SK-N-SH (cell line): Measurements from ENCODE around the gene ACKR3. TPM values are rescaled to one million over a fixed set of nuclear protein-coding genes. Genes with fewer than 3 reads are reported as not detected.

ENCODE experiments used
- CTCF ChIA-PET: fragments of 300-600, 350-600 bp; formaldehyde crosslinking; extraction: SDS; loops from one replicate; lab custom pipeline; 2021; lab: Yijun Ruan, JAX
- POLR2A ChIA-PET: fragments of 350-600 bp; sonication (Branson Sonifier 250); formaldehyde crosslinking; extraction: SDS; loops from one replicate; lab custom pipeline; 2020; ENCODE audit warnings: antibody characterized with exemption, inconsistent platforms; lab: Yijun Ruan, JAX
- DNase-seq: peaks from one replicate; pipeline ENCODE4 v3.0.0; 2012
- H2AFZ ChIP-seq: fragments of 200-600 bp; sonication (generic); 2 replicates; pipeline ENCODE4 v1.8.1; 2016; ENCODE audit warnings: antibody characterized with exemption, mild to moderate bottlenecking, low read depth
- H3F3A ChIP-seq: fragments of 200-600 bp; sonication (generic); replicated peaks from 2 replicates; pipeline ENCODE3; 2016; ENCODE audit warnings: antibody characterized with exemption, mild to moderate bottlenecking; ENCODE audit not compliant: insufficient read depth
- H3K27ac ChIP-seq, 2 experiments: fragments of 200-500 bp in 1 of 2; fragments of 200-600 bp in 1 of 2; sonication (Bioruptor generic) in 1 of 2; sonication (generic), shearing (Covaris generic) in 1 of 2; 2 replicates each; pipeline versions ENCODE4 v1.5.1 to v1.6.1; 2014 to 2016; ENCODE audit warnings: low read depth in 2 of 2, inconsistent platforms in 1 of 2, low read length in 1 of 2, mild to moderate bottlenecking in 1 of 2, mixed read lengths in 1 of 2
- H3K27me3 ChIP-seq: fragments of 200-600 bp; sonication (generic), shearing (Covaris generic); 2 replicates; pipeline ENCODE4 v1.6.1; 2016; ENCODE audit warnings: mixed run types; ENCODE audit not compliant: insufficient read depth
- H3K36me3 ChIP-seq, 2 experiments: fragments of 200-500 bp in 1 of 2; fragments of 200-600 bp in 1 of 2; sonication (Bioruptor generic) in 1 of 2; sonication (generic) in 1 of 2; replicated peaks in 1 of 2; 2 replicates each; pipeline versions ENCODE3 to v1.5.1; 2014 to 2016; ENCODE audit warnings: low read length in 1 of 2, mild to moderate bottlenecking in 1 of 2; ENCODE audit not compliant: insufficient read depth in 2 of 2, control insufficient read depth in 1 of 2
- H3K4me1 ChIP-seq, 2 experiments: fragments of 200-500 bp in 1 of 2; fragments of 200-600 bp in 1 of 2; sonication (Bioruptor generic) in 1 of 2; sonication (generic), shearing (Covaris generic) in 1 of 2; 2 replicates each; pipeline versions ENCODE4 v1.5.1 to v1.6.1; 2014 to 2016; ENCODE audit warnings: low read depth in 1 of 2, low read length in 1 of 2, mixed run types in 1 of 2; ENCODE audit not compliant: insufficient read depth in 2 of 2, control insufficient read depth in 1 of 2
- H3K4me2 ChIP-seq: fragments of 200-600 bp; sonication (generic), shearing (Covaris generic); 2 replicates; pipeline ENCODE4 v1.6.1; 2017; ENCODE audit warnings: mixed run types
- H3K4me3 ChIP-seq, 2 experiments: fragments of 200-500 bp in 1 of 2; fragments of 200-600 bp in 1 of 2; sonication (Bioruptor generic) in 1 of 2; sonication (generic), shearing (Covaris generic) in 1 of 2; 2 replicates each; pipeline versions ENCODE4 v1.5.1 to v1.8.1; 2014 to 2016; ENCODE audit warnings: low read depth in 2 of 2, inconsistent platforms in 1 of 2, low read length in 1 of 2, mild to moderate bottlenecking in 1 of 2, mixed read lengths in 1 of 2, moderate library complexity in 1 of 2
- H3K79me2 ChIP-seq: fragments of 200-600 bp; sonication (generic); 2 replicates; pipeline ENCODE4 v1.8.1; 2017; ENCODE audit warnings: mild to moderate bottlenecking; ENCODE audit not compliant: insufficient read depth
- H3K9ac ChIP-seq: fragments of 200-600 bp; sonication (generic); 2 replicates; pipeline ENCODE4 v1.6.1; 2017; ENCODE audit warnings: mixed run types
- H3K9me2 ChIP-seq: fragments of 200-600 bp; sonication (generic); 2 replicates; pipeline ENCODE4 v1.6.1; 2017; ENCODE audit warnings: mixed run types
- H3K9me3 ChIP-seq: fragments of 200-600 bp; sonication (generic); 2 replicates; pipeline ENCODE4 v1.6.1; 2017; ENCODE audit warnings: mixed run types, mild to moderate bottlenecking, moderate library complexity
- H4K20me1 ChIP-seq: fragments of 200-600 bp; sonication (generic); 2 replicates; pipeline ENCODE4 v1.6.1; 2017; ENCODE audit warnings: mild to moderate bottlenecking, mixed run types; ENCODE audit not compliant: insufficient read depth
- CHD2 ChIP-seq: fragments of 150-350 bp; IDR thresholded peaks from 2 replicates; pipeline ENCODE4 v1.6.1; 2018; ENCODE audit warnings: low read length; ENCODE audit not compliant: partially characterized antibody
- ELF1 ChIP-seq: IDR thresholded peaks from 2 replicates; pipeline ENCODE4 v1.4.0; 2012
- EP300 ChIP-seq, 2 experiments: IDR thresholded peaks; 2 replicates each; pipeline versions ENCODE4 v1.4.0 to v1.6.1; 2012; ENCODE audit warnings: borderline replicate concordance in 1 of 2, low read depth in 1 of 2, low read length in 1 of 2
- EZH2phosphoT487 ChIP-seq: fragments of 200-600 bp; sonication (generic); IDR thresholded peaks from 2 replicates; pipeline ENCODE4 v1.6.1; 2017; ENCODE audit warnings: low read depth, mixed run types, mild to moderate bottlenecking, antibody characterized with exemption, moderate library complexity, borderline replicate concordance
- FOSL2 ChIP-seq: IDR thresholded peaks from 2 replicates; pipeline ENCODE4 v1.4.0; 2012; ENCODE audit warnings: low read depth, mild to moderate bottlenecking, moderate library complexity, borderline replicate concordance
- FOXJ3 ChIP-seq: sonication (generic); formaldehyde crosslinking; IDR thresholded peaks from 2 replicates; pipeline ENCODE4 v1.5.1; 2020; ENCODE audit warnings: mild to moderate bottlenecking, missing genetic modification reagents
- FOXM1 ChIP-seq: IDR thresholded peaks from 2 replicates; pipeline ENCODE4 v1.4.0; 2012; ENCODE audit warnings: low read depth, mild to moderate bottlenecking
- GABPA ChIP-seq: IDR thresholded peaks from 2 replicates; pipeline ENCODE4 v1.4.0; 2012; ENCODE audit warnings: low read depth, mild to moderate bottlenecking
- JUND ChIP-seq: IDR thresholded peaks from 2 replicates; pipeline ENCODE4 v1.4.0; 2012
- MAX ChIP-seq: IDR thresholded peaks from 2 replicates; pipeline ENCODE4 v1.4.0; 2012; ENCODE audit warnings: low read depth
- MEF2A ChIP-seq: IDR thresholded peaks from 2 replicates; pipeline ENCODE4 v1.4.0; 2012; ENCODE audit warnings: low read depth, borderline replicate concordance
- MXI1 ChIP-seq: IDR thresholded peaks from 2 replicates; pipeline ENCODE4 v1.6.1; 2012; ENCODE audit warnings: mild to moderate bottlenecking, low read depth, low read length, improper control_type of control experiment
- NRF1 ChIP-seq: IDR thresholded peaks from 2 replicates; pipeline ENCODE4 v1.6.1; 2012; ENCODE audit warnings: low read depth, mild to moderate bottlenecking, low read length
- RAD21 ChIP-seq: IDR thresholded peaks from 2 replicates; pipeline ENCODE4 v1.6.1; 2012; ENCODE audit warnings: mild to moderate bottlenecking, low read length
- RXRA ChIP-seq: IDR thresholded peaks from 2 replicates; pipeline ENCODE4 v1.4.0; 2012; ENCODE audit warnings: low read depth, mild to moderate bottlenecking, borderline replicate concordance
- SIN3A ChIP-seq: IDR thresholded peaks from 2 replicates; pipeline ENCODE4 v1.6.1; 2012; ENCODE audit warnings: low read depth, mild to moderate bottlenecking, low read length, moderate library complexity, borderline replicate concordance
- SMC3 ChIP-seq: IDR thresholded peaks from 2 replicates; pipeline ENCODE4 v1.6.1; 2012; ENCODE audit warnings: low read depth, low read length, improper control_type of control experiment
- TCF12 ChIP-seq: IDR thresholded peaks from 2 replicates; pipeline ENCODE4 v1.4.0; 2012
- TEAD4 ChIP-seq: IDR thresholded peaks from 2 replicates; pipeline ENCODE4 v1.4.0; 2012; ENCODE audit warnings: mild to moderate bottlenecking, borderline replicate concordance; ENCODE audit not compliant: insufficient read depth
- USF1 ChIP-seq: IDR thresholded peaks from 2 replicates; pipeline ENCODE4 v1.4.0; 2012; ENCODE audit warnings: low read depth, borderline replicate concordance
- YY1 ChIP-seq: IDR thresholded peaks from 2 replicates; pipeline ENCODE4 v1.4.0; 2012; ENCODE audit warnings: low read depth, mild to moderate bottlenecking
- WGBS: methylation state at CpG from one replicate; pipeline ENCODE4 v1.1.6; 2017; ENCODE audit warnings: low lambda C conversion rate; 5-methylcytosine and 5-hydroxymethylcytosine counted together
- polyA plus RNA-seq, 3 experiments: library from polyadenylated mRNA; depleted of rRNA; stranded (reverse); fragments of >200 nt; gene quantifications; 2 replicates each; pipeline ENCODE4 v1.2.3, GENCODE V29; 2012

ACKR3 gene
- polyA plus RNA-seq, 1 of the 3 experiments (the other 2 are of a cell fraction) = not detected

DNA sequence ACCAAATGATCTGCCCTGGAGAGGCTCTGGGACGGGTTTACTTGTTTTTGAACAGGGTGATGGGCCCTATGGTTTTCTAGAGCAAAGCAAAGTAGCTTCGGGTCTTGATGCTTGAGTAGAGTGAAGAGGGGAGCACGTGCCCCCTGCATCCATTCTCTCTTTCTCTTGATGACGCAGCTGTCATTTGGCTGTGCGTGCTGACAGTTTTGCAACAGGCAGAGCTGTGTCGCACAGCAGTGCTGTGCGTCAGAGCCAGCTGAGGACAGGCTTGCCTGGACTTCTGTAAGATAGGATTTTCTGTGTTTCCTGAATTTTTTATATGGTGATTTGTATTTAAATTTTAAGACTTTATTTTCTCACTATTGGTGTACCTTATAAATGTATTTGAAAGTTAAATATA, 11.9 kb downstream of the ACKR3 start (continued):
- TF ChIP-seq YY1 (no peak), FOXM1 (no peak), NRF1 (no peak), RAD21 (no peak), CHD2 (no peak), MXI1 (no peak)

- no peak overlapping the region for H3K4me3 ChIP-seq
- no peaks in the 10 kb centered on the region for H3K9me3 ChIP-seq
- no peak overlapping the region for H3K4me2 ChIP-seq
- no peak for DNase-seq
- no peaks in the 10 kb centered on the region for H4K20me1 ChIP-seq
- no peak for TF ChIP-seq EP300 (IDR thresholded peaks at IDR 0.05; ENCODE audit: borderline replicate concordance in 1 of 2, low read depth in 1 of 2, low read length in 1 of 2)
- TF ChIP-seq FOSL2 = no peak
- TF ChIP-seq JUND = no peak
- no peak for TF ChIP-seq RAD21
- no peak for TF ChIP-seq TCF12
- no peak for TF ChIP-seq USF1
- TF ChIP-seq EZH2phosphoT487 = no peak
- TF ChIP-seq NRF1 = no peak
- TF ChIP-seq TEAD4 = no peak
- TF ChIP-seq CHD2 = no peak
- TF ChIP-seq RXRA = no peak
- TF ChIP-seq SIN3A = no peak
- no peak for TF ChIP-seq FOXJ3 (CRISPR knock-in tag)
- no peak for TF ChIP-seq MAX
- TF ChIP-seq GABPA = no peak
- TF ChIP-seq SMC3 = no peak
- no peak for TF ChIP-seq MEF2A
- no peak for TF ChIP-seq ELF1
- TF ChIP-seq MXI1 = no peak
- ChIA-PET POLR2A (no interaction called here), CTCF (no interaction called here)
- no peak overlapping the region for H3K9ac ChIP-seq
- H3K36me3 ChIP-seq = no peaks in the 10 kb centered on the region
- no peak overlapping the region for H3K27ac ChIP-seq
- no peak overlapping the region for H2AFZ ChIP-seq
- no peaks in the 10 kb centered on the region for H3K9me2 ChIP-seq
- H3K79me2 ChIP-seq = no peaks in the 10 kb centered on the region
- WGBS = 8% methylated on average over 5 of the region's 5 CpGs
- no peaks in the 10 kb centered on the region for H3F3A ChIP-seq
- no peaks in the 10 kb centered on the region for H3K4me1 ChIP-seq
- H3K27me3 ChIP-seq = no peaks in the 10 kb centered on the region; the same call in 1 of the 2 replicates
These were observed 13.3 kb downstream of the ACKR3 start for GRCh38 chr2:236582968-236583367.
